ENCODE measurements around the gene SH2D1B. TPM values are rescaled to one million over a fixed set of nuclear protein-coding genes. Genes with fewer than 3 reads are reported as not detected.

Gene SH2D1B
- total and polyA plus RNA-seq, 9 of the 15 experiments (the other 6 are each of a cell fraction or from before 2014, with no cell fraction given), result 5.6 to 19.6 (median 9.7) TPM

GRCh38 chr1:162386292-162387225, 25.4 kb downstream of the SH2D1B start (continued):
- TF ChIP-seq IRF1 (CRISPR knock-in tag; IDR thresholded peaks at IDR 0.05; ENCODE audit: borderline replicate concordance) (no peak), EP300 (IDR thresholded peaks at IDR 0.05; ENCODE audit: low read length) (peak; percentile 98), ZKSCAN8 (CRISPR knock-in tag; IDR thresholded peaks at IDR 0.05) (peak; percentile 79), ETS1 (conservative IDR thresholded peaks at IDR 0.05; ENCODE audit: control insufficient read depth, low read depth, low read length) (peak; percentile 81), ZNF134 (CRISPR knock-in tag; conservative IDR thresholded peaks at IDR 0.05) (0 out of 2 replicates have a peak, but pooled peaks have one; percentile 41), ZNF12 (CRISPR knock-in tag; IDR thresholded peaks at IDR 0.05) (no peak), FOXP4 (CRISPR knock-in tag; IDR thresholded peaks at IDR 0.05; ENCODE audit: borderline replicate concordance) (no peak), PHB2 (IDR thresholded peaks at IDR 0.05; ENCODE audit: low read depth) (peak; percentile 96), SP2 (IDR thresholded peaks at IDR 0.05; ENCODE audit: extremely low read depth, low read depth, low read length, poor library complexity, severe bottlenecking) (no peak), MEF2D (tag; conservative IDR thresholded peaks at IDR 0.05; ENCODE audit: low read depth) (no peak), SMARCA5 (IDR thresholded peaks at IDR 0.05) (no peak), GABPB2 (CRISPR knock-in tag; conservative IDR thresholded peaks at IDR 0.05) (no peak), ZFX (CRISPR knock-in tag; IDR thresholded peaks at IDR 0.05) (no peak), FOXO4 (CRISPR knock-in tag; IDR thresholded peaks at IDR 0.05) (no peak), ZNF778 (CRISPR knock-in tag; IDR thresholded peaks at IDR 0.05) (no peak), MAX (CRISPR knock-in tag; IDR thresholded peaks at IDR 0.05) (no peak; the same call in 1 of the 2 replicates), JUNB (CRISPR knock-in tag; conservative IDR thresholded peaks at IDR 0.05) (no peak), CHD1 (IDR thresholded peaks at IDR 0.05; ENCODE audit: low read length) (no peak), NFE2L1 (tag; IDR thresholded peaks at IDR 0.05; ENCODE audit: borderline replicate concordance, low read depth) (no peak), SOX6 (IDR thresholded peaks at IDR 0.05) (peak; percentile 90)
